GM21619 (cell line): ENCODE measurements around the gene HINFP.
A peak's percentile ranks its signal among the peaks of the same experiment; 100 is the strongest.
"Not testable (repeated sequence)": the region's sequence is repeated elsewhere in the genome, so short reads cannot be mapped to it uniquely, and the experiment has no call there.

ENCODE experiments used
- ATAC-seq: cut with Tn5 transposase; IDR thresholded peaks from one replicate; pipeline ENCODE4 v1.9.1; 2021; ENCODE audit not compliant: unreplicated experiment

Gene HINFP

GRCh38 chr11:119154178-119154577 is 32.8 kb downstream of the HINFP start:
- ATAC-seq: no peak

GRCh38 chr11:119155733-119156492 is 34.5 kb downstream of the HINFP start:
- no peak for ATAC-seq

GRCh38 chr11:119156496-119156895 is 35.1 kb downstream of the HINFP start:
- ATAC-seq: no peak

GRCh38 chr11:119157063-119157462 is 35.7 kb downstream of the HINFP start:
- no peak for ATAC-seq

- ATAC-seq: no peak
Measured at GRCh38 chr11:119158467-119158866, 37.1 kb downstream of the HINFP start.

- ATAC-seq: no peak
Measured at GRCh38 chr11:119160151-119160550, 38.8 kb downstream of the HINFP start.

GRCh38 chr11:119161871-119162270 is 40.5 kb downstream of the HINFP start:
- ATAC-seq: no peak

- ATAC-seq: no peak
Measured at GRCh38 chr11:119166368-119167076, 45.1 kb downstream of the HINFP start.

GRCh38 chr11:119167077-119167458 is 45.7 kb downstream of the HINFP start:
- not testable (repeated sequence) for ATAC-seq

GRCh38 chr11:119167933-119168332 is 46.6 kb downstream of the HINFP start:
- no peak for ATAC-seq

GRCh38 chr11:119168471-119169281 is 47.3 kb downstream of the HINFP start, which contains the start of gene NLRX1:
Gene NLRX1, plus strand, starts transcription at chr11:119168725. Its CDS starts 2,679 bp downstream, at chr11:119171404.
- ATAC-seq: peak; percentile 82

GRCh38 chr11:119169282-119169719 is 47.9 kb downstream of the HINFP start:
- ATAC-seq: peak; percentile 26

- ATAC-seq: no peak
Measured at GRCh38 chr11:119172513-119172912, 51.1 kb downstream of the HINFP start.

- no peak for ATAC-seq
Measured at GRCh38 chr11:119173453-119173852, 52.1 kb downstream of the HINFP start.

- ATAC-seq: no peak
Measured at GRCh38 chr11:119175493-119176077, 54.2 kb downstream of the HINFP start.

- no peak for ATAC-seq
Measured at GRCh38 chr11:119178166-119178680, 56.8 kb downstream of the HINFP start.

- no peak for ATAC-seq
Measured at GRCh38 chr11:119179342-119179741, 58.0 kb downstream of the HINFP start.

- ATAC-seq: no peak
Measured at GRCh38 chr11:119179983-119180382, 58.6 kb downstream of the HINFP start.

GRCh38 chr11:119180729-119181676 is 59.6 kb downstream of the HINFP start:
- ATAC-seq: no peak
